ENCODE measurements around the gene TIFAB. TPM values are rescaled to one million over a fixed set of nuclear protein-coding genes. Genes with fewer than 3 reads are reported as not detected.

TIFAB gene
- total RNA-seq, 1 experiment from 2014 or later, result not detected

GRCh38 chr5:135422419-135422818 lies 29.7 kb downstream of the TIFAB start:
- Histone ChIP-seq H3K9me2 (ENCODE audit: insufficient read depth) (no peaks in the 10 kb centered on the region), H3K4me2 (ENCODE audit: low read length) (no peak overlapping the region; the same call in 1 of the 2 replicates), H3K27me3 (ENCODE audit: insufficient read depth, low read length) (no peaks in the 10 kb centered on the region), H3K4me1 (ENCODE audit: control insufficient read depth in 1 of 2, insufficient read depth in 2 of 2, low read length in 2 of 2) (peaks cover 9 to 23% of the 10 kb centered on the region in 2 experiments; a peak in 3 of 4 replicates), H3K9ac (ENCODE audit: low read length) (no peak overlapping the region), H3K36me3 (ENCODE audit: control insufficient read depth in 1 of 2, insufficient read depth in 2 of 2, low read length in 2 of 2) (no peaks in the 10 kb centered on the region), H3K9me3 (ENCODE audit: control insufficient read depth in 1 of 2, insufficient read depth in 1 of 2, low read depth in 1 of 2, low read length in 2 of 2) (no peaks in the 10 kb centered on the region), H4K20me1 (ENCODE audit: insufficient read depth) (no peaks in the 10 kb centered on the region), H3K27ac (ENCODE audit: low read depth, low read length) (no peak overlapping the region), H3K79me2 (ENCODE audit: insufficient read depth, low read length) (no peaks in the 10 kb centered on the region), H2AFZ (ENCODE audit: low read depth, low read length, poor library complexity, severe bottlenecking) (no peak overlapping the region), H3K4me3 (replicated peaks in 1 of 2; ENCODE audit: low read depth in 1 of 2, low read length in 2 of 2) (no peak overlapping the region)
- TF ChIP-seq SIN3A (IDR thresholded peaks at IDR 0.05; ENCODE audit: low read depth) (no peak), FOSL1 (IDR thresholded peaks at IDR 0.05; ENCODE audit: low read depth) (no peak), ATF3 (IDR thresholded peaks at IDR 0.05) (no peak), EGR1 (IDR thresholded peaks at IDR 0.05; ENCODE audit: low read depth) (no peak), CEBPB (IDR thresholded peaks at IDR 0.05; ENCODE audit: low read depth) (no peak), JUND (IDR thresholded peaks at IDR 0.05) (no peak), SRF (IDR thresholded peaks at IDR 0.05; ENCODE audit: low read depth) (no peak), EZH2 (IDR thresholded peaks at IDR 0.05) (no peak), CBX3 (IDR thresholded peaks at IDR 0.05; ENCODE audit: low read depth) (no peak), EZH2phosphoT487 (IDR thresholded peaks at IDR 0.05; ENCODE audit: borderline replicate concordance) (no peak), TCF7L2 (IDR thresholded peaks at IDR 0.05; ENCODE audit: borderline replicate concordance, extremely low read depth, insufficient read depth, insufficient read length) (no peak), SP1 (IDR thresholded peaks at IDR 0.05; ENCODE audit: low read depth) (no peak), ZBTB33 (IDR thresholded peaks at IDR 0.05; ENCODE audit: extremely low read depth, insufficient replicate concordance, low read length) (no peak), POLR2AphosphoS5 (IDR thresholded peaks at IDR 0.05; ENCODE audit: low read depth, low read length) (no peak), ELF1 (IDR thresholded peaks at IDR 0.05; ENCODE audit: borderline replicate concordance, low read depth) (no peak), ZFX (IDR thresholded peaks at IDR 0.05) (no peak), ZNF274 (IDR thresholded peaks at IDR 0.05; ENCODE audit: low read depth, low read length) (no peak), POLR2A (IDR thresholded peaks at IDR 0.05; ENCODE audit: borderline replicate concordance, extremely low read depth, insufficient read depth, insufficient read length) (no peak), MAX (IDR thresholded peaks at IDR 0.05) (no peak)
- no peak for ATAC-seq
- BruUV-seq (replicated peaks), result no TSS peak
- RAD21 ChIA-PET (ENCODE audit: low non-redundant PET in 1 of 2, low total read pairs in 2 of 2, uncharacterized antibody in 2 of 2, unreplicated experiment in 2 of 2), result no interaction called here
- intact Hi-C loops (cut with micrococcal nuclease), result no loop called here
- CTCF ChIA-PET, result interaction anchor here (0.7 kb wide), 1 partner anchor 132 kb away, joined by 3 read pairs; no protein-coding TSS in a partner anchor
- POLR2A ChIA-PET, result no interaction called here
- no peak for DNase-seq (ENCODE audit: low read depth, low spot score)

Measured in HCT116 (cell line).